Measurements from ENCODE around the gene FRRS1L.

The FRRS1L gene

GRCh38 chr9:109100543-109101201 is 66.4 kb downstream of the FRRS1L start:
- DNase-seq = no peak

- no peak for DNase-seq
Observed at GRCh38 chr9:109098960-109099308, 68.1 kb downstream of the FRRS1L start.

- no peak for DNase-seq
Observed at GRCh38 chr9:109098171-109098959, 68.7 kb downstream of the FRRS1L start.

- DNase-seq = no peak
Observed at GRCh38 chr9:109097146-109097545, 69.9 kb downstream of the FRRS1L start.

- no peak for DNase-seq
Observed at GRCh38 chr9:109095321-109095720, 71.7 kb downstream of the FRRS1L start.

- no peak for DNase-seq
Observed at GRCh38 chr9:109094268-109094667, 72.8 kb downstream of the FRRS1L start.

- no peak for DNase-seq
Observed at GRCh38 chr9:109092587-109092986, 74.5 kb downstream of the FRRS1L start.

- no peak for DNase-seq
Observed at GRCh38 chr9:109092051-109092580, 74.9 kb downstream of the FRRS1L start.

- no peak for DNase-seq
Observed at GRCh38 chr9:109088221-109088620, 78.8 kb downstream of the FRRS1L start.

GRCh38 chr9:109087795-109088194 is 79.3 kb downstream of the FRRS1L start:
- no peak for DNase-seq

- DNase-seq = no peak
Observed at GRCh38 chr9:109086221-109086620, 80.8 kb downstream of the FRRS1L start.

GRCh38 chr9:109085510-109085909 is 81.5 kb downstream of the FRRS1L start:
- DNase-seq = no peak

GRCh38 chr9:109083813-109084405 is 83.1 kb downstream of the FRRS1L start:
- DNase-seq = no peak

GRCh38 chr9:109083141-109083540 is 83.9 kb downstream of the FRRS1L start:
- DNase-seq = no peak

- DNase-seq = no peak
Observed at GRCh38 chr9:109082091-109082620, 84.9 kb downstream of the FRRS1L start.

All from CD4-positive, alpha-beta T cell treated with Interleukin-21 for 1 hour (primary cell).